Stimulated activated CD8-positive, alpha-beta memory T cell treated with anti-CD3 and anti-CD28 coated beads, Interleukin-2, amount 100 ng/mL, for 1 hour (primary cell): ENCODE measurements around the gene ZBED2.

Experiments used
- DNase-seq, 2 donors: peaks; one replicate each; pipeline ENCODE4 v3.0.0-alpha.2; 2020; ENCODE audit warnings: low read depth in 2 of 2

Gene ZBED2

GRCh38 chr3:111604119-111604518, 9.0 kb upstream of the ZBED2 start:
- no peak for DNase-seq

- DNase-seq: no peak
These were observed 8.5 kb upstream of the ZBED2 start for GRCh38 chr3:111603679-111604078.

- no peak for DNase-seq
These were observed 6.7 kb upstream of the ZBED2 start for GRCh38 chr3:111601810-111602209.

GRCh38 chr3:111598552-111598951, 3.4 kb upstream of the ZBED2 start:
- DNase-seq: no peak

- DNase-seq: no peak
These were observed 3.0 kb upstream of the ZBED2 start for GRCh38 chr3:111598139-111598538.

- no peak for DNase-seq
These were observed 1.2 kb upstream of the ZBED2 start for GRCh38 chr3:111596328-111596727.

- DNase-seq: no peak
These were observed 365 bp downstream of the ZBED2 start for GRCh38 chr3:111594781-111595180.

- DNase-seq: no peak
These were observed 941 bp downstream of the ZBED2 start for GRCh38 chr3:111594205-111594604.

- no peak for DNase-seq
These were observed 1.5 kb downstream of the ZBED2 start for GRCh38 chr3:111593666-111594065.

- no peak for DNase-seq
These were observed 2.2 kb downstream of the ZBED2 start for GRCh38 chr3:111592936-111593335.

GRCh38 chr3:111592143-111592542, 3.0 kb downstream of the ZBED2 start:
- no peak for DNase-seq

- DNase-seq: no peak
These were observed 3.6 kb downstream of the ZBED2 start for GRCh38 chr3:111591555-111591954.

- DNase-seq: no peak
These were observed 5.0 kb downstream of the ZBED2 start for GRCh38 chr3:111590143-111590491.

GRCh38 chr3:111589303-111590142, 5.6 kb downstream of the ZBED2 start:
- DNase-seq: no peak

- no peak for DNase-seq
These were observed 6.6 kb downstream of the ZBED2 start for GRCh38 chr3:111588527-111588926.

GRCh38 chr3:111585217-111585616, 9.9 kb downstream of the ZBED2 start:
- no peak for DNase-seq

GRCh38 chr3:111584744-111585143, 10.4 kb downstream of the ZBED2 start:
- DNase-seq: no peak

GRCh38 chr3:111582120-111582474, 13.0 kb downstream of the ZBED2 start:
- no peak for DNase-seq

- DNase-seq: no peak
These were observed 13.6 kb downstream of the ZBED2 start for GRCh38 chr3:111581403-111582119.

- DNase-seq: no peak
These were observed 15.7 kb downstream of the ZBED2 start for GRCh38 chr3:111579495-111579894.

- no peak for DNase-seq
These were observed 16.3 kb downstream of the ZBED2 start for GRCh38 chr3:111578867-111579266.

GRCh38 chr3:111577798-111578685, 17.1 kb downstream of the ZBED2 start:
- no peak for DNase-seq
